22Rv1 (cell line): ENCODE results near the gene CD44.

Experiments used
- CTCF ChIP-seq: fragments of 450-650 bp; IDR thresholded peaks from 2 replicates; pipeline ENCODE4 v1.5.1; 2017; ENCODE audit warnings: mild to moderate bottlenecking
- ZFX ChIP-seq: fragments of 450-650 bp; IDR thresholded peaks from 2 replicates; pipeline ENCODE4 v1.6.1; 2017; ENCODE audit warnings: antibody characterized with exemption, borderline replicate concordance

DNA sequence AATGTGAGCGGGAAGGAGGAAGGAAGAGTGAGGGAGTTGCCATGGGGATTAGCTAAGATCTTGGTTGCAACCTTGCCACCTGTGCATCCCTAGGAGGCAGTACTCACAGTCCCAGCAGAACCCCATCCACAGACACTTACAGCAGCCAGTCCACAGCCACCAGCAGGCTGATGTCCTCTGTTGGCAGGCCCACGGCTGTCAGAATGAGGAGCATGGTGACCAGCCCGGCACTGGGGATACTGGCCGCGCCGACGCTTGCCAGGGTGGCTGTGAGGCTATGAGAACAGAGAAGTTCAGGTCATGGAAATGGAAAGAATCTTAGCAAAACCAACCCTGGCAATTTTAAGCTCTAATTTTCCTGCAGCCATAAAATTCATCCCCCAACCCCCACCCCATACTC is 141.8 kb downstream of the CD44 start:
- TF ChIP-seq CTCF, result no peak
- TF ChIP-seq ZFX, result no peak
